HEK293 (cell line): Measurements from ENCODE around the gene DRC3.

Experiments used
- CTCF ChIA-PET: fragments of 350-600 bp; formaldehyde crosslinking; extraction: SDS; loops from one replicate; lab custom pipeline; 2021; ENCODE audit warnings: antibody characterized with exemption; lab: Yijun Ruan, JAX
- POLR2A ChIA-PET: fragments of 300-600 bp; formaldehyde crosslinking; extraction: SDS; loops from one replicate; lab custom pipeline; 2020; ENCODE audit warnings: antibody characterized with exemption, inconsistent platforms; lab: Yijun Ruan, JAX
- H3K27ac ChIP-seq: fragments of 200-500 bp; sonication (Bioruptor generic); 2 replicates; pipeline ENCODE4 v1.5.1; 2014; ENCODE audit warnings: low read depth, low read length, control low read depth, inconsistent platforms; ENCODE audit errors: extremely low read depth
- H3K36me3 ChIP-seq, 2 experiments: fragments of 200-500 bp in 1 of 2; sonication (Bioruptor generic) in 1 of 2; 1 replicate in 1 of 2; 2 replicates in 1 of 2; pipeline ENCODE4 v1.5.1; 2014 to 2017; ENCODE audit warnings: inconsistent platforms in 2 of 2, low read length in 2 of 2; ENCODE audit not compliant: control insufficient read depth in 2 of 2, insufficient read depth in 1 of 2
- H3K4me1 ChIP-seq: fragments of 200-500 bp; sonication (Bioruptor generic); 2 replicates; pipeline ENCODE4 v1.5.1; 2014; ENCODE audit warnings: mild to moderate bottlenecking, low read length, inconsistent platforms; ENCODE audit not compliant: control insufficient read depth, insufficient read depth
- H3K4me3 ChIP-seq: 2 replicates; pipeline ENCODE4 v1.5.1; 2011; ENCODE audit warnings: low read depth, mild to moderate bottlenecking, control low read depth, low read length, moderate library complexity
- H3K9me3 ChIP-seq: fragments of 200-500 bp; sonication (Bioruptor generic); 2 replicates; pipeline ENCODE4 v1.5.1; 2014; ENCODE audit warnings: low read depth, low read length, inconsistent platforms; ENCODE audit not compliant: control insufficient read depth, insufficient read depth
- CTCF ChIP-seq: fragments of 450-650 bp; formaldehyde crosslinking; IDR thresholded peaks from 2 replicates; pipeline ENCODE4 v1.5.1; 2016; ENCODE audit warnings: missing biosample characterization, missing genetic modification characterization
- OVOL3 ChIP-seq: fragments of 450-650 bp; formaldehyde crosslinking; IDR thresholded peaks from 2 replicates; pipeline ENCODE4 v1.5.1; 2016; ENCODE audit warnings: missing biosample characterization, missing genetic modification characterization
- SCRT2 ChIP-seq: fragments of 450-650 bp; formaldehyde crosslinking; IDR thresholded peaks from 2 replicates; pipeline ENCODE4 v1.5.1; 2016; ENCODE audit warnings: missing biosample characterization, missing genetic modification characterization
- SETDB1 ChIP-seq: IDR thresholded peaks from one replicate; pipeline ENCODE4 v1.6.1; 2017; ENCODE audit warnings: mild to moderate bottlenecking, low read length, moderate library complexity, mixed read lengths; ENCODE audit not compliant: insufficient read length
- ZNF114 ChIP-seq: fragments of 450-650 bp; formaldehyde crosslinking; IDR thresholded peaks from 2 replicates; pipeline ENCODE4 v1.5.0; 2017; ENCODE audit warnings: missing biosample characterization, missing genetic modification characterization
- ZNF132 ChIP-seq: fragments of 450-650 bp; formaldehyde crosslinking; IDR thresholded peaks from 2 replicates; pipeline ENCODE4 v1.5.1; 2017; ENCODE audit warnings: missing biosample characterization, missing genetic modification characterization, borderline replicate concordance
- ZNF146 ChIP-seq: fragments of 450-650 bp; formaldehyde crosslinking; IDR thresholded peaks from 2 replicates; pipeline ENCODE4 v1.5.1; 2016; ENCODE audit warnings: missing biosample characterization, missing genetic modification characterization
- ZNF157 ChIP-seq: fragments of 450-650 bp; formaldehyde crosslinking; IDR thresholded peaks from 2 replicates; pipeline ENCODE4 v1.5.1; 2016; ENCODE audit warnings: missing biosample characterization, missing genetic modification characterization
- ZNF169 ChIP-seq: fragments of 450-650 bp; formaldehyde crosslinking; IDR thresholded peaks from 2 replicates; pipeline ENCODE4 v1.5.1; 2016; ENCODE audit warnings: missing biosample characterization, missing genetic modification characterization
- ZNF175 ChIP-seq: fragments of 450-650 bp; formaldehyde crosslinking; IDR thresholded peaks from 2 replicates; pipeline ENCODE4 v1.5.1; 2016; ENCODE audit warnings: missing biosample characterization, missing genetic modification characterization
- ZNF2 ChIP-seq: fragments of 450-650 bp; formaldehyde crosslinking; IDR thresholded peaks from 2 replicates; pipeline ENCODE4 v1.5.1; 2016; ENCODE audit warnings: missing biosample characterization, missing genetic modification characterization
- ZNF221 ChIP-seq: fragments of 450-650 bp; formaldehyde crosslinking; IDR thresholded peaks from 2 replicates; pipeline ENCODE4 v1.5.1; 2017; ENCODE audit warnings: missing biosample characterization, missing genetic modification characterization, borderline replicate concordance
- ZNF23 ChIP-seq: fragments of 450-650 bp; formaldehyde crosslinking; IDR thresholded peaks from 2 replicates; pipeline ENCODE4 v1.5.1; 2016; ENCODE audit warnings: missing biosample characterization, missing genetic modification characterization, borderline replicate concordance
- ZNF311 ChIP-seq: fragments of 450-650 bp; formaldehyde crosslinking; IDR thresholded peaks from 2 replicates; pipeline ENCODE4 v1.5.1; 2017; ENCODE audit warnings: missing biosample characterization, missing genetic modification characterization, borderline replicate concordance
- ZNF433 ChIP-seq: fragments of 450-650 bp; formaldehyde crosslinking; IDR thresholded peaks from 2 replicates; pipeline ENCODE4 v1.5.1; 2016; ENCODE audit warnings: missing biosample characterization, missing genetic modification characterization, low read depth
- ZNF449 ChIP-seq: fragments of 450-650 bp; formaldehyde crosslinking; IDR thresholded peaks from 2 replicates; pipeline ENCODE4 v1.5.1; 2017; ENCODE audit warnings: missing biosample characterization, mild to moderate bottlenecking, missing genetic modification characterization, moderate library complexity
- ZNF48 ChIP-seq: fragments of 450-650 bp; formaldehyde crosslinking; IDR thresholded peaks from 2 replicates; pipeline ENCODE4 v1.5.1; 2016; ENCODE audit warnings: missing biosample characterization, missing genetic modification characterization
- ZNF488 ChIP-seq: fragments of 450-650 bp; formaldehyde crosslinking; IDR thresholded peaks from 2 replicates; pipeline ENCODE4 v1.5.1; 2016; ENCODE audit warnings: missing biosample characterization, missing genetic modification characterization
- ZNF514 ChIP-seq: fragments of 450-650 bp; formaldehyde crosslinking; IDR thresholded peaks from 2 replicates; pipeline ENCODE4 v1.5.1; 2016; ENCODE audit warnings: missing biosample characterization, missing genetic modification characterization
- ZNF544 ChIP-seq: fragments of 450-650 bp; formaldehyde crosslinking; IDR thresholded peaks from 2 replicates; pipeline ENCODE4 v1.5.0; 2017; ENCODE audit warnings: missing biosample characterization, missing genetic modification characterization
- ZNF621 ChIP-seq: fragments of 450-650 bp; formaldehyde crosslinking; IDR thresholded peaks from 2 replicates; pipeline ENCODE4 v1.5.1; 2017; ENCODE audit warnings: missing biosample characterization, missing genetic modification characterization
- ZNF664 ChIP-seq: fragments of 450-650 bp; formaldehyde crosslinking; IDR thresholded peaks from 2 replicates; pipeline ENCODE4 v1.5.1; 2016; ENCODE audit warnings: missing biosample characterization, missing genetic modification characterization
- ZNF777 ChIP-seq: fragments of 450-650 bp; formaldehyde crosslinking; IDR thresholded peaks from 2 replicates; pipeline ENCODE4 v1.5.1; 2017; ENCODE audit warnings: missing biosample characterization, missing genetic modification characterization, borderline replicate concordance
- ZSCAN16 ChIP-seq: fragments of 450-650 bp; formaldehyde crosslinking; IDR thresholded peaks from 2 replicates; pipeline ENCODE4 v1.5.1; 2016; ENCODE audit warnings: missing biosample characterization, missing genetic modification characterization

Gene DRC3

GRCh38 chr17:18016426-18016825 lies 43.8 kb downstream of the DRC3 start (continued):
- TF ChIP-seq ZNF488: no peak

- CTCF ChIA-PET: interaction anchor here (0.6 to 1.1 kb wide), 2 partner anchors 9 to 47 kb away, joined by 3 to 5 read pairs; no protein-coding TSS in a partner anchor
Measured at GRCh38 chr17:18017958-18018357, 45.3 kb downstream of the DRC3 start.

GRCh38 chr17:18018411-18018921 lies 45.8 kb downstream of the DRC3 start:
- no peak overlapping the region for H3K4me3 ChIP-seq
- TF ChIP-seq ZNF664 (tag by site-specific recombination) (no peak), SCRT2 (peak; percentile 57), ZNF777 (tag by site-specific recombination) (no peak), ZNF433 (no peak)
- H3K4me1 ChIP-seq: no peaks in the 10 kb centered on the region
- CTCF ChIA-PET: interaction anchor here (1.1 kb wide), 1 partner anchor 8 kb away, joined by 5 read pairs; no protein-coding TSS in a partner anchor
- H3K9me3 ChIP-seq: no peaks in the 10 kb centered on the region
- POLR2A ChIA-PET: no interaction called here
- peaks cover 4 to 33% of the 10 kb centered on the region in 2 experiments; a peak in 2 of 3 replicates for H3K36me3 ChIP-seq
- H3K27ac ChIP-seq: no peak overlapping the region

More at GRCh38 chr17:18017958-18018357, 45.3 kb downstream of the DRC3 start:
- Histone ChIP-seq H3K9me3 (no peaks in the 10 kb centered on the region), H3K4me3 (no peak overlapping the region), H3K27ac (no peak overlapping the region), H3K36me3 (peaks cover 4 to 32% of the 10 kb centered on the region in 2 experiments; a peak in 2 of 3 replicates), H3K4me1 (no peaks in the 10 kb centered on the region)
- TF ChIP-seq ZNF544 (tag by site-specific recombination): no peak
- no peak for TF ChIP-seq ZNF449 (tag by site-specific recombination)
- no peak for TF ChIP-seq ZNF311 (tag by site-specific recombination)
- no peak for TF ChIP-seq ZNF146
- TF ChIP-seq ZNF621: no peak
- no peak for TF ChIP-seq CTCF (tag by site-specific recombination)
- TF ChIP-seq ZNF175 (tag by site-specific recombination): no peak
- no peak for TF ChIP-seq ZNF169 (tag by site-specific recombination)
- TF ChIP-seq SETDB1: no peak
- no peak for TF ChIP-seq ZNF157 (tag by site-specific recombination)
- no peak for TF ChIP-seq ZNF132 (tag by site-specific recombination)
- POLR2A ChIA-PET: no interaction called here

- no peaks in the 10 kb centered on the region for H3K4me1 ChIP-seq
- POLR2A ChIA-PET: no interaction called here
- H3K4me3 ChIP-seq: no peak overlapping the region
- CTCF ChIA-PET: interaction anchor here (0.5 to 1.1 kb wide), 3 partner anchors 13 to 203 kb away, joined by 3 to 4 read pairs (median 4); no protein-coding TSS in a partner anchor
- TF ChIP-seq OVOL3: no peak
- no peak for TF ChIP-seq ZNF23
- TF ChIP-seq ZSCAN16 (tag by site-specific recombination): no peak
- no peak for TF ChIP-seq ZNF114 (tag by site-specific recombination)
- TF ChIP-seq ZNF221 (tag by site-specific recombination): no peak
- no peak for TF ChIP-seq ZNF48 (tag by site-specific recombination)
- TF ChIP-seq ZNF514 (tag by site-specific recombination): no peak
- no peak for TF ChIP-seq ZNF2 (tag by site-specific recombination)
- no peak overlapping the region for H3K27ac ChIP-seq
- peaks cover 0 to 39% of the 10 kb centered on the region in 2 experiments; a peak in 2 of 3 replicates for H3K36me3 ChIP-seq
- H3K9me3 ChIP-seq: no peaks in the 10 kb centered on the region
Measured at GRCh38 chr17:18019838-18020154, 47.1 kb downstream of the DRC3 start.
